ENCODE results near the gene HIVEP2. TPM values are rescaled to one million over a fixed set of nuclear protein-coding genes. Genes with fewer than 3 reads are reported as not detected.

Gene HIVEP2
- total RNA-seq, 3 donors from 2014 or later (not counting 1 experiment from before 2014, with no cell fraction given), result 14.6 to 21.6 (median 18.7) TPM

DNA sequence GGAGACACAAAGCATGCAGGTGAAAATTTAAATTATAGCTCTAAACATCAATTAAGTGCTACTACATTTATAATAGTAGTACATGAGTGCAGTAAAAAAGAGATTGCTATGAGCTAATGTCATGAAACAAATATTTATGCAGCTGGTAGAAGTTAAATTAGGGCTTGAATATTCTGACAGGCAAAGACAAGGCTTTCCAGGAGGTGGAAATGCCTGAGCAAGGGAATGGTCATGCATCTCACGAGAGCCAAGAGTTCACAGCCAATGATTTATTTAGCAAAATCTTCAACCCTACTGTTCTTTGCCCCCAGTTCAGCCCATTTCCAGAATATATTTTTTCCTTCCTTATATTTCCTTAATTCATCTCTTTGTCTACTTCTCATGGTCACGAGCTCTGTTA is 128.9 kb downstream of the HIVEP2 start:
- intact Hi-C loops (cut with micrococcal nuclease), result no loop called here
- H3K36me3 ChIP-seq (ENCODE audit: control insufficient read depth, insufficient read depth, low read length), result no peaks in the 10 kb centered on the region
- no peak overlapping the region for H3K27ac Mint-ChIP-seq
- WGBS (ENCODE audit: insufficient coverage), result 50% methylated on average over 2 of the region's 2 CpGs
- no peak overlapping the region for H3K4me3 ChIP-seq (ENCODE audit: low read length)
- H3K4me1 Mint-ChIP-seq, result peaks cover 19 to 41% of the 10 kb centered on the region in 2 donors
- TF ChIP-seq CTCF (IDR thresholded peaks at IDR 0.05), result no peak
- no peaks in the 10 kb centered on the region for H3K27me3 ChIP-seq (ENCODE audit: control insufficient read depth, insufficient read depth, low read length)
- H3K4me3 Mint-ChIP-seq, result no peak overlapping the region
- H3K9me3 Mint-ChIP-seq, result no peaks in the 10 kb centered on the region
- DNase-seq, result no peak
- no peak overlapping the region for H3K27ac ChIP-seq (ENCODE audit: low read length)
- ATAC-seq, result no peak
- H3K27me3 Mint-ChIP-seq (ENCODE audit: low read depth in 2 of 2), result no peaks in the 10 kb centered on the region
- H3K9me3 ChIP-seq (ENCODE audit: control insufficient read depth, insufficient read depth, low read length), result no peaks in the 10 kb centered on the region
- no peaks in the 10 kb centered on the region for H3K36me3 Mint-ChIP-seq
- H3K4me1 ChIP-seq (ENCODE audit: control insufficient read depth, insufficient read depth, low read length), result peaks cover 11% of the 10 kb centered on the region

- no peaks in the 10 kb centered on the region for H3K9me3 ChIP-seq (ENCODE audit: control insufficient read depth, insufficient read depth, low read length)
- WGBS (ENCODE audit: insufficient coverage), result 96% methylated on average over 6 of the region's 6 CpGs
- no peaks in the 10 kb centered on the region for H3K27me3 Mint-ChIP-seq (ENCODE audit: low read depth in 2 of 2)
- no peaks in the 10 kb centered on the region for H3K27me3 ChIP-seq (ENCODE audit: control insufficient read depth, insufficient read depth, low read length)
- H3K27ac ChIP-seq (ENCODE audit: low read length), result no peak overlapping the region
- H3K4me3 Mint-ChIP-seq, result no peak overlapping the region
- no peaks in the 10 kb centered on the region for H3K36me3 Mint-ChIP-seq
- no peaks in the 10 kb centered on the region for H3K4me1 ChIP-seq (ENCODE audit: control insufficient read depth, insufficient read depth, low read length)
- H3K4me1 Mint-ChIP-seq, result peaks cover 8 to 21% of the 10 kb centered on the region in 2 donors
- intact Hi-C loops (cut with micrococcal nuclease), result no loop called here
- no peak overlapping the region for H3K4me3 ChIP-seq (ENCODE audit: low read length)
- H3K9me3 Mint-ChIP-seq, result no peaks in the 10 kb centered on the region
- no peak overlapping the region for H3K27ac Mint-ChIP-seq
- ATAC-seq (no peak), DNase-seq (no peak)
- TF ChIP-seq CTCF (IDR thresholded peaks at IDR 0.05), result no peak
- no peaks in the 10 kb centered on the region for H3K36me3 ChIP-seq (ENCODE audit: control insufficient read depth, insufficient read depth, low read length)
These were observed 133.1 kb downstream of the HIVEP2 start for GRCh38 chr6:142811923-142812322.

GRCh38 chr6:142810952-142811514 is 133.9 kb downstream of the HIVEP2 start:
- Histone ChIP-seq H3K36me3 (ENCODE audit: control insufficient read depth, insufficient read depth, low read length) (no peaks in the 10 kb centered on the region), H3K4me1 (ENCODE audit: control insufficient read depth, insufficient read depth, low read length) (no peaks in the 10 kb centered on the region), H3K4me3 (ENCODE audit: low read length) (no peak overlapping the region), H3K9me3 (ENCODE audit: control insufficient read depth, insufficient read depth, low read length) (no peaks in the 10 kb centered on the region), H3K27me3 (ENCODE audit: control insufficient read depth, insufficient read depth, low read length) (no peaks in the 10 kb centered on the region), H3K27ac (ENCODE audit: low read length) (no peak overlapping the region)
- no peak overlapping the region for H3K27ac Mint-ChIP-seq
- H3K4me1 Mint-ChIP-seq, result peaks cover 8 to 25% of the 10 kb centered on the region in 2 donors
- no peaks in the 10 kb centered on the region for H3K27me3 Mint-ChIP-seq (ENCODE audit: low read depth in 2 of 2)
- intact Hi-C loops (cut with micrococcal nuclease), result no loop called here
- no peak for TF ChIP-seq CTCF (IDR thresholded peaks at IDR 0.05)
- ATAC-seq (peak in 2 of 3 donors; percentile 30 to 36), DNase-seq (peak in 1 of 2 donors; percentile 66)
- H3K36me3 Mint-ChIP-seq, result no peaks in the 10 kb centered on the region
- 68% methylated on average over 6 of the region's 6 CpGs for WGBS (ENCODE audit: insufficient coverage)
- no peak overlapping the region for H3K4me3 Mint-ChIP-seq
- no peaks in the 10 kb centered on the region for H3K9me3 Mint-ChIP-seq

DNA sequence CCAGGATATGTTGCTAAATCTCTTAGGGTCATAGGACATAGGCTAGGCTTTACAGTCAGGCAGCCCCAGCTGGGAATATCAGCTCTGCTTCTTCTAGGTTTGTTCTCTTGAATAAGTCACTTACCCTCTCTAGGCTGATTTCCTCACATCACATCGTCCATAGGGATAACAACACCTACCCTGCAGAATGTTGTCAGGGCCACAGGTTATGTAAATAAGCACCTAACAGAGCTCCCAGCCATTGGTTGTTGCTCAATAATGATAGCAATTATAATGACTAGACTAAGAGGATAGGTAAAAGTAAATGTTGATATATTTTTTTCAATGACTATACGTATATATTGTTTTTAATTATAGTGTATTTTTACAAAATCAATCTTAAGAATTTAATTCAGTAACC is 135.0 kb downstream of the HIVEP2 start:
- no peaks in the 10 kb centered on the region for H3K4me1 ChIP-seq (ENCODE audit: control insufficient read depth, insufficient read depth, low read length)
- WGBS (ENCODE audit: insufficient coverage), result 100% methylated on average over 1 of the region's 2 CpGs
- no peak for TF ChIP-seq CTCF (IDR thresholded peaks at IDR 0.05)

More for the DNA sequence above, 135.0 kb downstream of the HIVEP2 start:
- H3K4me3 Mint-ChIP-seq, result no peak overlapping the region
- no peaks in the 10 kb centered on the region for H3K27me3 Mint-ChIP-seq (ENCODE audit: low read depth in 2 of 2)
- H3K4me1 Mint-ChIP-seq, result peaks cover 8 to 21% of the 10 kb centered on the region in 2 donors
- no peak overlapping the region for H3K27ac Mint-ChIP-seq
- no peak overlapping the region for H3K27ac ChIP-seq (ENCODE audit: low read length)
- no peaks in the 10 kb centered on the region for H3K27me3 ChIP-seq (ENCODE audit: control insufficient read depth, insufficient read depth, low read length)
- DNase-seq, result no peak
- no peaks in the 10 kb centered on the region for H3K9me3 Mint-ChIP-seq
- no peaks in the 10 kb centered on the region for H3K9me3 ChIP-seq (ENCODE audit: control insufficient read depth, insufficient read depth, low read length)
- intact Hi-C loops (cut with micrococcal nuclease), result no loop called here
- H3K4me3 ChIP-seq (ENCODE audit: low read length), result no peak overlapping the region
- no peak for ATAC-seq
- H3K36me3 Mint-ChIP-seq, result no peaks in the 10 kb centered on the region
- H3K36me3 ChIP-seq (ENCODE audit: control insufficient read depth, insufficient read depth, low read length), result no peaks in the 10 kb centered on the region

Measured in natural killer cell (primary cell).